ENCODE data around the gene TEX19. TPM values are rescaled to one million over a fixed set of nuclear protein-coding genes. Genes with fewer than 3 reads are reported as not detected.
"Not testable (repeated sequence)": the region's sequence is repeated elsewhere in the genome, so short reads cannot be mapped to it uniquely, and the experiment has no call there.

TEX19 gene
- total RNA-seq, 1 donor from 2014 or later: not detected

GRCh38 chr17:82408288-82408937 lies 49.4 kb downstream of the TEX19 start:
- no peak for DNase-seq (ENCODE audit: low spot score)

- DNase-seq (ENCODE audit: low spot score): no peak
Observed at GRCh38 chr17:82408938-82409318, 49.9 kb downstream of the TEX19 start.

- DNase-seq (ENCODE audit: low spot score): no peak
Observed at GRCh38 chr17:82410014-82410716, 51.1 kb downstream of the TEX19 start.

- no peak for DNase-seq (ENCODE audit: low spot score)
Observed at GRCh38 chr17:82411396-82412053, 52.5 kb downstream of the TEX19 start.

- not testable (repeated sequence) for DNase-seq (ENCODE audit: low spot score)
Observed at GRCh38 chr17:82412081-82412480, 53.0 kb downstream of the TEX19 start.

GRCh38 chr17:82412535-82413520 lies 53.8 kb downstream of the TEX19 start:
- no peak for DNase-seq (ENCODE audit: low spot score)

Other genes with a start within 250 kb of the TEX19 start
- 108 TPM for gene CCDC57, start 146.4 kb upstream of the TEX19 start, total RNA-seq
- gene SLC16A3, start 130.2 kb upstream of the TEX19 start, total RNA-seq: 44.2 TPM
- gene CSNK1D, start 85.5 kb upstream of the TEX19 start, total RNA-seq: 170 TPM
- 3.4 TPM for gene CD7, start 41.6 kb upstream of the TEX19 start, total RNA-seq
- 12.6 TPM for gene SECTM1, start 25.5 kb upstream of the TEX19 start, total RNA-seq
- not detected for gene UTS2R, start 12.5 kb downstream of the TEX19 start, total RNA-seq
- 44.5 TPM for gene HEXD, start 59.1 kb downstream of the TEX19 start, total RNA-seq
- gene OGFOD3, start 59.3 kb downstream of the TEX19 start, total RNA-seq: 31.9 TPM
- 98.0 TPM for gene CYBC1, start 91.5 kb downstream of the TEX19 start, total RNA-seq
- 48.2 TPM for gene NARF, start 99.5 kb downstream of the TEX19 start, total RNA-seq
- 67.2 TPM for gene FOXK2, start 160.5 kb downstream of the TEX19 start, total RNA-seq

Measured in ureter (tissue), 1 donor.